HG02642 (cell line): ENCODE data around the gene KCNE4.
A peak's percentile ranks its signal among the peaks of the same experiment; 100 is the strongest.

Experiments
- ATAC-seq: cut with Tn5 transposase; IDR thresholded peaks from one replicate; pipeline ENCODE4 v1.9.1; 2021; ENCODE audit warnings: mild to moderate bottlenecking; ENCODE audit not compliant: unreplicated experiment, poor library complexity

KCNE4 gene

DNA sequence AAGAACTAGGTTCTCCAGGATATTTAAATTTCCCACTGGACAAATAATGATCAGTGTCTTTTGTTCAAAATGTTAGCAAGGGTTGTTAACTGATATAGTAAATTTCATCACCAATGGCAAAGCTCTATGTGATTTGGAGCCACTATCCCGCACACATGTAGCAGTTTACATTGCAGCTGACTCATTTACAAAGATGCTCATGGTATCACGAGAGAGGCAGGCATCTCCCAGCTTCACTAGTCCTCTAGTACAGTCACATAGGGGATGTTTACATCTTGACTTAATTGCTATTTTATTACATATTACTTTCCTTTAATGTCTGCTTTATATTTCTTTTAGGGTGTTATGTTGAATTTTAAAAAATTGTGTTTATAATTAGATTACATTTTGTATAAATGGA is 30.7 kb downstream of the KCNE4 start:
- no peak for ATAC-seq

DNA sequence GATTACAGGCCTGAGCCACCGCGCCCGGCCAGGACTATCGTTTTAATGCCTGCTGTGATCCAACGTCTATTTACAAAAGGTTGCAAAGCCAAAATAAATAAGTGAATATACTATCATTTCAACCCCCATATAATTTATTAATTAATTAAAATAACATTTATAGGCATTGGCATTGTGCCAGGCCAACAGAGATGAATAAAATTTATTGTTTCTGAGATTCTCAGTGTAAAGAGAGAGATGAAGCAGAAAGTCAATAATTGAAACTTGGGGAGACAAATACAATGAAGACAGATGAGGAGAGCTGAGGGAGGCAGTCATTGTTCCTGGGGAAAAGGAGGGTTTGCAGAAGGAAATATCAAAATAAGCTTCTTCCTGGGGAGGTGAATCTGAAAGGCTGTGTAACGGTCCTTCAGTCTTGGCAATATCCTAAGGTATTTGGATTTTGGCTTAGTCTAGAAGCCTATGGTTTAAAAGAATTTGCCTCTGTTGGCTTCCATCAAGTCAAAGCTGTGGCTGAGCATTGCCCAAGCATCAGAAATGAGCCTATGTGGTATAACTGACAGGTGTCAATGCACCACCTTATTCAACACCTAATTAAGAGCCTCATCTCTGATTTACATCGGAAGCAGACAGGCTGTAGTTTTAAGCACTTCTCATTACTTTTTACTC is 31.5 kb downstream of the KCNE4 start:
- no peak for ATAC-seq

DNA sequence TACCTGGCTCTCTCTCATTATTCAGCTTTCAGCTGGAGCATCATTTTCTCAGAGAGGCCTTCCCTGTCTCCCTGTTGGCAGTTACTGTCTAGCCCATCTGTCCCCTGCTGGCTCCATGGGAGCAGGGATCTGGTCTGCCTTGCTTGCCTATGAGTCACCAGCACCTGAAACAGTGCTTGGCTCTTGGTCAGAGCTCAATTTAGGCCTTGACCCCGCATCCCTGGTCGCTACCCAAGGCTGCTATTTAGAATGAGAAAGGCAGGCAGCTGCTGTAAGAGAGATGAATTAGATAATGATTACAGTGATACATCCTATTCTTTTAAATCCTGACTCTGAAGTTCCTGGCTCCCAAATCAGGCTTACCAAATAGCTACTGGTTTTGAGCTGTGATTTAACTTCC is 32.9 kb downstream of the KCNE4 start:
- no peak for ATAC-seq

DNA sequence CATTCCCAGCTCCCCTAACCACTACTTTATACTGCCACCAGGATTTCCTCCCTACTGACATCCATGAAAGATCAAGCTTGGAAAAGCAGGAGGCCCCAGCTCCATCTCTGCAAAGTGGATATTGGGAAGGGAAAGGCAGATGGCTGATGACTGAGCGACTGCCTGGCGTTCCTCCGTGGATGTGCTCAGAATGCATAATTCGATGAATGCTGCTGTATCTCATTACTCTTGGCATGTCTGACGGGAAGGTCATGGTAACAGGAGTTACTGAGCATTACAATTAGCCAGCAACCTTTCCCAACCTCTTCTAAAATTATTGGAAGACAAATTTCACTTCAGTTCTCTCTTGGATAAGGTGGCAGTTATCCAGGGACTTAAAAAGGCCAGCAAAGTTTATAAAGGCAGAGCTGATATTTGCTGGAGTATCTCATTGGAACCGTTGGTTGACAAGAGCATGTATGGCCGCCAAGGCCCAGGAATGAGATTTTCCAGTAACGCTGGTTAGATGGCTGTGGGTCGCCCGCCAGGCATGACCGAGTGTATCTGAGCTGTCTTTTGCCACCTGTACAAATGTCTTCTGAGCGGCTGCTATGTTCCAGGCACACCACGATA is 34.5 kb downstream of the KCNE4 start:
- ATAC-seq, result no peak

DNA sequence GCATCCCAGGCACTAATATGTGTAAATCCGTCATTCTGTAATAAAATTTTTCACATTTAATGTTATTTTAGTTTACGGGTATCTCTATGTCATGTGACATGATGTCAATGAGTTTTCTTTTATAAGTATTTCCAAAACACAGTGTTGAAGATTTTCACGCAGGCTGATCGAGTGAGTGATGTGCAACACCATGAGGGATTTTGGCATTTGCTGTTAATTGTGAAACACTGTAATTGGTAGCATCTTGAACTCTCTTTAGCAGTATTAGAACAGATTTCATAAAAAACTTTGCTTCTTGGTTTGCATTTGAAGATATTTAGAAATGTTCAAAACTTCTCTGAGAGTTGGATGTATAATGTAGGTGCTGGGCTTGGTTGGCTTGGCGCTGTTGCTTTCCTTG is 35.5 kb downstream of the KCNE4 start:
- no peak for ATAC-seq

DNA sequence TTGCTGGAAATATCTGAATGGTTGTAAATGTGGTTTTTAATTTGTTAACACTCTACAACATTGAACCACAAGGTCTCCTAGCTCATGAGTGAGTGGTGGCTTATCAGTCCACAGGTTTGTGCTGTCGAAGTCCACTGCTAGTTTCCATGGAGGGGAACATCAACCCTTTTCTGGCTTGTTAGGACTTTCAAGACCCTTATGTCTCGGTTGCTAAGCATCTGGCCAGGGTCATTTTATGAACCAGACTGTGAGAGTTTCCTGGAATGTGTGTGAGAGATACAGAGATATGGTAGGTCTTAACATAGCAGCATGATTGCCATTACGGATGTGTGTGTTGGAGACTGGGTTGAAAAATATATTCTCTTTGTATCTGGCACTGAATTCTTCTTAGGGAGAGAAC is 36.9 kb downstream of the KCNE4 start:
- no peak for ATAC-seq

DNA sequence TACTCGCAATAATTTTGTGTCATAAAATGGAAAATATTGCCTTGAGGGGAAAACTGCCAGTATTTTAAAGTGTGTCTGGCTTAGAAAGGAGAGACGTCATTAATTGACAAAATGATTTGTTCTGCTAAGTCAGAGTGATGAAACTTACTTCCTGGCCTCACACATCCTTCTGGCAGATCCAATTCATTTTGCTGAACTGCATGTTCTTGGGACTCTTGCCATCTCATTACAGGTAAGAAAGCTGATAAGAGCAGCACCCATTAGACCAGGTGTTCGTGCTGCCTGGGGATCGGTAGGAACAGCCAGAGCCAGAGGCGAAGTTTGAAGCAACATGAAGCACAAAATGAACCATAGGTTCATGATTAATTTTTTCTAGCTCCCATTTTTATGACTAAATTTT is 38.0 kb downstream of the KCNE4 start:
- ATAC-seq, result no peak

DNA sequence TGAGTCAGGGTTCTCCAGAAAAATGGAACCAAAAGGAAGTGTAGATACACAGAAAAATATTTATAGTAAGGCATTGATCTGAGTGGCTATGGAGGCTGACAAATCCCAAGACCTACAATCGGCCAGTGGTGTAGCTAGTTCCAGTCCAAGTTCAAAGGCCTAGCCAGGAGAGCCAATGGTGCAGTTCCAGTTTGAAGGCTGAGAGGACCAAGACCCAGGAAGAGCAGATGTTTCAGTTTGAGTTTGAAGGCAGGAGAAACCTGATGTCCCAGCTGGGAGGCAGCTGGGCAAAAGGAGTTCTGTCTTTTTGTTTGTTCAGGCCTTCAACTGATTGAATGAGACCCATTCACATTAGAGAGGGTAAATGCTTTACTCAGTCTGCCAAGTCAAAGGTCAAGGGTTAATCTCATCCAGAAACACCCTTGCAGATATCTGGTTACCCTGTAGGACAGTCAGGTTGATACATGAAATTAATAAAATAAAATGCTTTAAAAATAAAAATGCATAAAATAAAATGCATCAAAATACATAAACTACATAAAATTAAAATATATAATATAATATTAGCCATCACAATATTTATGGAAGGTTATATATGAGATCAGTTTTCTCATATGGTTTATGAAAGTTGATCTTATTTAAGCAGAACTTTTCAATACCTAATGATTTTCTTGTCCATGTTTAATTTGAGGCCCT is 38.7 kb downstream of the KCNE4 start:
- no peak for ATAC-seq

DNA sequence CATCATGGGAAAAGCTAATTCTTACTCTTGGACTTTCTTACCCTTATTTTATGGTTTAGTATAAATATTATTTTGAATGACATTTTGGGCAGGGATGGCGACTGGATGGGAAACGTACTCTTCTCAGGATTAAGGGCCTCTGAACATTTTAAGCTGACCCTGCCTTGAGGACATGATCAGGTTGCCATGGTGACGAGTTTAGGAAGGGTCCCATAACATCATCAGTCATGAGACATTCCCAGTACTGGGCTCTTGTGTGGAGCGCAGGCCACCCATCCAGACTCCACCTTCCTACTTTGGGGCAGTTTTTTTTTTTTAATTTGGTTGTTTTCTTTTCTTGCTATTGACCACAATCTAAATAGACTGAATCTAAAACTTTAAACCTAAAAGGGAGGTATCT is 40.7 kb downstream of the KCNE4 start:
- ATAC-seq, result no peak

DNA sequence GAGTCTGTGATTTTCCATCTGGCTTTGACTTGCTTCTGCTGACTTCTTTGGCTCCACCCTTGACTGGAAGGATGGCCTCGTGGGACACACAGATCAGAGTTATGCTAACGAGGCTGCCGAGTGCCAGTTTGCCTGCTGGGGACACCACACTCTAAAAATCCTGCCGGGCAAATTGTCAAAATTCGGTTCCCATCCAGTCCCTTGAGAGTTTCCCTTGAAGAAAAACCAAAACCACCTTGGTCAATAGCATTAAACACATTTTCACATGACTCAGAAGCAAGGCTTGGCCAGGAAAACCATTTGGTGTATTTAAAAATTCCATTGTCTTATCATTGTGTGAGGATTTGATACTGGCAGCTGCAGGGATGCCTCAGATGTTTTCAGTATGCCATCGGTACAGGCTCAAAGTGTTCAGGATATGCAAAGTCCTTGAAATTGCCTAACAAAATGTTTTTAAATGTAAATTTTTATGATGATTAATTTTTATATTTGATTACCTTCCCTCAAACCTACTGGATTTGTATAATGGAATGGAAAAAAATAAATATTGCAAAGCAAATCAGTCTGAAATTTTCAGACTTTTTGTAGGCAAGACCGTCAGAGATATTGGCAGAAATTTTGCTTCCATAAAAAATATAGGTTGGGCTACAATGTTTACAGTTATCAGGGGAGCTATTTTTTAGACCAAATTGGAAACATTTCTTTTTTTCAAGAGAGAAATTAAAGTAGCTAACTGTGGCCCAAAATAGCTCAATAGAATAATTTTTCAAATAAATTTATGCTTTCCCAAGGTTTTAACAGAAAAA is 41.6 kb downstream of the KCNE4 start:
- no peak for ATAC-seq

DNA sequence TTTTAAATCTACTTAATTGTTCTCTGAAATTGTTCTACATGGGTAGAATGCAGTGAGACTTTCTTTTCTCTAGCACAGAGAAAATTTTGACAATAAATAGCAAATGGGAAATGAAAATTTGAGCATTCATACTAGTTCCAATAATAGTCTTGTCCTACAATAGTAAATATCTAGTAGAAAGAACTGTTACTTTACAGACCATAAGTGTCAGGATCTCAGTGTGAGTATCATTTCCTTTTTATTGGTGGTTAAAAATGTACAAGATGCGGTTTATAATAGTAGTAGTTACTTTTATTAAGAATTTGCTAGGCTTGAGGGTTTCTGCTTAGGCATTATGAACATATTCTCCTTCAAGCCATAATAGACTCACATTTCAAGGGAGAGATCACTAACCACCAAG is 43.2 kb downstream of the KCNE4 start:
- no peak for ATAC-seq

DNA sequence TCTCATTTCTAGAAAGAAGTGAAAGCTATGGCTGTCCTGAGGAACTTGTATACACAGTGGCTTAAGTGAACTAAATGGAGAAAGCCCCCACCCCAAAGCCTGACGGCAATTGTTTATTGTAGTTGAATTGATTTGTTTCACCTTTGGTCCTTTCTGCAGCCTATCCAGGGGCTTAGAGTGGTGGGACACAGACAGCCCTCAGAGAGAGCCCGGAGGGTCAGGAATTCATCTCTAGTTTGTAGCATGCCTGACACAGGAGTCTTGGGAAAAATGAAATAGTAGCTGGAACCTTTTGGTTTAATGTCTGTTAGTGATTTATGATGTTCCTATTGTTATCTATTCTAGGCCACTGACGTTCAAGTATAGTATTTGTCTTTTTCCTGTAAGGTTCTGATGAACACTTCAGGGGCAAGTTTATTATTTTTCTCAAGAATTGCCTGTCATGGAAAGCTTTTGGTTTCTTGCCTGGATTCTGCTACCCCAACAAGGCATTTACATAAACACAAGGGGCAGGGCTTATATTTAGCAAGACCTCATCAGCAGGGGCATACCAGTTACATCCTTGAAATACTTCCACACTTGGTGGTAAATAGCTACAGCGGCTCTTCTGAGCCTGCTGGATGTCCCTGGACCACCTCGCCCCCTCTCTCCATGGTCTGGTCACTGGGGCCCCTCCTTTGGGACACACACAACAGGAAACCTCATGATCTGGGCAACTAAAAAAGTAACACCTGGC is 44.4 kb downstream of the KCNE4 start:
- ATAC-seq, result no peak

DNA sequence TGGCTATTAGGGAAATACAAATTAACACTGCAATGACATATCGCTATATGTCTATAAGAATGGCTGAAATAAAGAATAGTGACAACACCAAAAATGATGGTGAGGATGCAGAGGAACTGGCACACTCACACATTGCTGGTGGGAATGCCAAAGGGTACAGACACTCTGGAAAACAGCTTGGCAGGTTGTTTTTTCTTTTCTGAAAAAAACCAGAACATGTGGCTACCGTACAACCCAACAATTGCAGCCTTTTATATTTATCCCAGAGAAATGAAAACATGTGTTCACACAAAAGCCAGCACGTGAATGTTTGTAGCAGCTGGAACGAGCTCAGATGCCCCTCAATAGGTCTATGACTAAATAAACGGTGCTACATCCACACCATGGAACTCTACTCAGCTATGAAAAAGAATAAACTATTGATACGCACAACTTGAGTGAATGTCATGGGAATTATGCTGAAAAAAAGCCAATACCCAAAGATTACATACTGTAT is 45.9 kb downstream of the KCNE4 start:
- no peak for ATAC-seq

DNA sequence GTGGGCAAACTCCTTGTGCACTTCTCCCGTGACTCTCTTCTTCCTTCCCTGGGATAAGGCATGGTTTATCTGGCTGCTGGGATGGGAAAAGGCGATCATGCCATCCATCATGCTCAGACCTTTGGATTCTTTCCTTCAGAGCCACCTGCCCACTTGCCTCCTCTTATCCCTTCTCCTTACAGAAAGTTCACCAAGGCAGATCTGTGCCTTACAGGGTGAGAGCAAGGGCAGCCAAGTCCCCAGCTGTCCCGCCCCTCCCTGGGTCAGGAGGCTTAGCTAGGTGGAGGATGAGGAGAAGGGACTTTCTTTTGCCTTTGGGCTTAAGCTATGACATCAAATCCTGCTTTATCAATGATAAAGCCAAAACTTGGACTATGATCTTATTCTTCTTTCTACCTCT is 47.6 kb downstream of the KCNE4 start:
- no peak for ATAC-seq

DNA sequence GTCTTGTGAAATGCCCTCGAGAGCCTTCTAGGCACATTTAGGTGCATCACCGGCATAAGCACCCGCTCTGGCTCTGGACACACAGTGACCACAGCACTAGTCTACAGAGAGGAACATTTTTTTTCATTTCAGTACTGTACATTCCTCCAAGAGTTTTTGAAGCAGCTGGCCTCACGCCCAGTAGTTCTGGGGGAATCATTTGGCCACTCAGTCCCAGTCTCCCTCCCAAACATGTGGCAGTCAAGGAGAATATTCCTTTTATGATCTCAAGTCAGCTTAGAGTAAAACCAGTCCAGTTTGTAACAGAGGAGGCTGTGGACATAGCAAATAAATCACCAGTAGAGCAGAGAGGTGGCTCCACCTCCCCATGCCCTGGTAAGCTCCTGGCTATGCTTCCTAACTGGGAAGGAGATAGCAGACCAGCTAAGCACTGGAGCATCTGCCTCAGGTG is 48.1 kb downstream of the KCNE4 start:
- ATAC-seq, result no peak

DNA sequence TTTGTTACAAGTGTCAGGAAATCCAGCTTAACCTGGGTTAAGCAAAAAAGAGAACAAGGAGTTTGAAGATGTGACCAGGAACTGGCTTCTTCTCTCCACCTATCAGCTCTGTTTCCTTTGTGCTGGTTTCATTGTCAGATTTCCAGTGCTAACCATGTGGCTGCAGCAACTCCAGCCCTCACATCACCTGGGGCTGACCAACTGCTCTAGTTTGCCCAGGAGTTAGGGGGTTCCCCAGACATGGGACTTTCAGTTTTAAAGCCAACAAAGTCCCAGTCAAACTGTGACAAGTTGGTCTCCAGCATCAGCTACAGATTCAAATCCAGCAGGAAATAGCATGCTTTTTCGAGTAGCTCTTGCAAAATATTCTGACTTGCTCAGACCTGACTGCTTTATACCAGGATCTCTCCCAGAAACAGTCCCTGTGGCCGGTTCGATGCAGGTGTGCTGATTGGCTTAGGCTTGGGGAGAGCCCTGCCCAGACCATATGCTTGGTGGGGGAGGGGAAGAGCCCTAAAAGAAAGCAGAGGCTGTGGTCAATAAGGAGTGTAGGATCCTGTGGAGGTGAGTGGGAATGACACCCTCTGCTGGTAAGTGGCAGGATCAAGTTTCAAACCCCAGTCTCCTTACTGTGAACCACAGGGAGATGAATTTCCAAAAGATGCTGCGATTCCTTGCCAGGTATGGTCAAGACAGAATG is 49.5 kb downstream of the KCNE4 start:
- peak; percentile 69 for ATAC-seq

DNA sequence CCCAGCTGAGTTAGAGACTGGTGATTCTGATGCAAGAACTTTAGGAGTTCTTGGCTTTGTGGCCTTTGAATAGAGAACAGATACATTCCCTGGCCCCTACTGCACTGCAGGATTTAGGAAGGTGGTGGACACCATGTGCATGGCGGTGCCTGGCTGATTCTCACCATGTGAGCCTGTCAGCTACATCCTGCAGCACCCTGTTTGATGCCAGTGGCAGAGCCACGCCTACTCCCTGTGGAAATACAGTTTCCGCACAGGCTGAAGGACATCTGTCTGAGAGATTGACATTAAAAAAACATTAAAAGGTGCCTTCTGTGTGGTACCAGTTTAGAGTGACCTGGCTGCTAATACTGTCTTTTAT is 50.0 kb downstream of the KCNE4 start:
- ATAC-seq, result no peak

DNA sequence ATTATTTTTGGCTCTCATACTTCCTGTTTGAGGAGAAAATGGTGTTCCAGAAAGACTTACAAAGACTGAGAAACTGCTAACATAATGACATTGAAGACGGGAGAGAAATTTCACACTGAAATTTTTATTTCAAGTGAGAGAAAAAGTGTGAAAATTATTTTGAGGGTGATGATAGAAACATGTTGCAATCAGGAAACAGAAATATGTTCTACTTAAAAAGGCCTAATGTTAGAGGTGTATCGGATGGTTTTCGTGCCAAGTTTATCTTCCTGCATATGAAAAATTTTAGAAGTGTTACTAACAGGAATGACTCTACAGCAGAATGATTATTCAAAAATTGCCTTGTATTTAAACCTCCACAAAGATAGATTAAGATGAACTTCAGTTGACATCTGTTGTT is 50.5 kb downstream of the KCNE4 start:
- no peak for ATAC-seq

DNA sequence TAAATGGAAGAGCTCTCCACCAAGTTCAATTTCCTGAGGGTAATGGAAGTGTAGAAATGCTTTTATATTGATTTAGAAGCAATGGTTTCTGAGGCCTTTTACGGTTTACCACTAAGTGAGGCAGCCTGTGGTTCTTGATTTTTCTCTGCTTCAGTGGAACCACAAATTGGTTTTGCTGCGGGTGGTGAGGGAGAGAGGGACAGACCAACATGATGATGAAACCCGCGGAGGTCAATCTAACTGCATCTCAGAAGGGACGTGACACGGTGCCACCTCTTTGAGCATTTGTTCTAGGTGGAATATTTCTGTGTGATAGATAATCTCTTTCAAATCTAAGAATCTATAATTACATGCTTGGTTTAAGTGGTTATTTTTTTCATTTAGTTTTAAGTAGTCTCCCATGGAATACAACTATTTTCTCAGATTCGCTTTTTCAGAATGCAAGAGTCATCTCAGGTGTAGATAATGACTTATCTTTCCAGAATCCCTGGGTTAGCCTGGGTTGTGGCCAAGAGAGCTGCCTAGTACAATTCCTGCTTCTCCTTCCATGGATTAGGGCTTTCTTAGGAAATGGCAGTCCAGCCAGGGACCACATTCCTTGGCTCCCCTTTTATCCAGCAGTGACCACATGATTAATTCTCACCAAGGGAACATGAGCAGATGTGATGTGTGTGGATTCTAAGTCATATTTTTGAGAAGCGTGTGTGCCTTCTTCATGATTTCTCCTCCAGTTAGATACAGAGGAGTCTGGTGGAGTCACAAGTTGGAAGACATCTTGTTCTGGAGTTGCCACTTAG is 52.5 kb downstream of the KCNE4 start:
- no peak for ATAC-seq
